Activated CD4-positive, alpha-beta T cell treated with anti-CD3 and anti-CD28 coated beads, Interleukin-2, amount 10 ng/mL, durations not matched to agents 24 days and 14 days (primary cell): ENCODE data around the gene CRY1. TPM values are rescaled to one million over a fixed set of nuclear protein-coding genes. Genes with fewer than 3 reads are reported as not detected.
A peak's percentile ranks its signal among the peaks of the same experiment; 100 is the strongest.

Source experiments
- DNase-seq: peaks from one replicate; pipeline ENCODE4 v3.0.0; 2022
- H3K27ac Mint-ChIP-seq: one replicate; pipeline ENCODE4 v1.8.0; 2022; ENCODE audit warnings: mild to moderate bottlenecking, mixed read lengths
- H3K27me3 Mint-ChIP-seq: one replicate; pipeline ENCODE4 v1.8.0; 2022; ENCODE audit warnings: mixed read lengths
- H3K36me3 Mint-ChIP-seq: one replicate; pipeline ENCODE4 v1.8.0; 2022; ENCODE audit warnings: low read depth, mild to moderate bottlenecking, mixed read lengths
- H3K4me1 Mint-ChIP-seq: one replicate; pipeline ENCODE4 v1.8.0; 2021; ENCODE audit warnings: mixed read lengths
- H3K4me3 Mint-ChIP-seq: one replicate; pipeline ENCODE4 v1.8.0; 2022; ENCODE audit warnings: mild to moderate bottlenecking, moderate library complexity, mixed read lengths
- H3K9me3 Mint-ChIP-seq: one replicate; pipeline ENCODE4 v1.8.0; 2021; ENCODE audit warnings: mixed read lengths
- intact Hi-C: fragments of 100-400 bp; cut with micrococcal nuclease; formaldehyde crosslinking; loops from one replicate; pipeline ENCODE4 v1.15.1; 2023
- total RNA-seq: library from RNA; stranded (reverse); gene quantifications from 2 replicates; pipeline ENCODE4 v1.2.3, GENCODE V29; 2022

Gene CRY1
- total RNA-seq, 1 donor from 2014 or later, result 26.0 TPM

DNA sequence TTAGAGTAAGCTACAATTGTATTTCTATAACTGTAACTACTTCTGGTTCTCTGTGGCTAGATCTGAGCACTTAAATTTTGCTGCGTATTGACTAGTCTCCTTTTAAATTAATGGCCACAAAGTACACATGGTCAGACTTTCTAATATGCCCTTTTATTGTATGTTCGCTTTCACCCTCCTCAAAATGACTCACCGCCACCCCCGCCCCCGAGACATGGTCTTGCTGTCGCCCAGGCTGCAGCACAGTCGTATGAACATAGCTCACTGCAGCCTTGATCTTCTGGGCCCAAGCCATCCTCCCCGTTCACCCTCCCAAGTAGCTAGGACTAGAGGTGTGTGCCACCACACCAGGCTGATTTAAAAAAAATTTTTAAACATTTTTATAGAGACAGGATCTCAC lies 118.3 kb downstream of the CRY1 start:
- H3K4me1 Mint-ChIP-seq, result peaks cover 7% of the 10 kb centered on the region
- H3K27me3 Mint-ChIP-seq, result no peaks in the 10 kb centered on the region
- peaks cover 28% of the 10 kb centered on the region for H3K36me3 Mint-ChIP-seq
- no peak overlapping the region for H3K4me3 Mint-ChIP-seq
- no peak overlapping the region for H3K27ac Mint-ChIP-seq
- H3K9me3 Mint-ChIP-seq, result no peaks in the 10 kb centered on the region
- no peak for DNase-seq
- intact Hi-C loops, result no loop called here

DNA sequence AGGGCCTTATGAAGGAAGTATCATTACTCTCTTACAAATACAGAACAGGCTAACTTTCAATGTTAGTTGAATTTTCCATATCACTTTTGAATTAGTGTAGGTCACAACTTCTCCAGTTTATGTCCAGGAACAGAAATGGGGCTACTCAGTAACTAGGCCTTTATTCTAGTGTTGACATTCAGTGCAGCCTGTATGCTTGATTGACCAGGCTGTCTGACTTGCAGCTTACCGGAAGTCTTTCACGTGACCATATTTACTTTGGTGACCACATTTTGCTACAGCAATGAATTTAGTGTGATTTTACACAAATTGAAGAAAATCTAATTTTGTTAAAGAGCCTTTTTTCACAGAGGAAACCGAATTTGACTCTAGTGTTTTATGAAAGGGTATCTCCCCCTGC lies 118.8 kb downstream of the CRY1 start:
- no peak for DNase-seq
- H3K36me3 Mint-ChIP-seq, result peaks cover 28% of the 10 kb centered on the region
- no peak overlapping the region for H3K4me3 Mint-ChIP-seq
- intact Hi-C loops, result no loop called here
- no peaks in the 10 kb centered on the region for H3K9me3 Mint-ChIP-seq
- peaks cover 7% of the 10 kb centered on the region for H3K4me1 Mint-ChIP-seq
- no peaks in the 10 kb centered on the region for H3K27me3 Mint-ChIP-seq
- H3K27ac Mint-ChIP-seq, result no peak overlapping the region

DNA sequence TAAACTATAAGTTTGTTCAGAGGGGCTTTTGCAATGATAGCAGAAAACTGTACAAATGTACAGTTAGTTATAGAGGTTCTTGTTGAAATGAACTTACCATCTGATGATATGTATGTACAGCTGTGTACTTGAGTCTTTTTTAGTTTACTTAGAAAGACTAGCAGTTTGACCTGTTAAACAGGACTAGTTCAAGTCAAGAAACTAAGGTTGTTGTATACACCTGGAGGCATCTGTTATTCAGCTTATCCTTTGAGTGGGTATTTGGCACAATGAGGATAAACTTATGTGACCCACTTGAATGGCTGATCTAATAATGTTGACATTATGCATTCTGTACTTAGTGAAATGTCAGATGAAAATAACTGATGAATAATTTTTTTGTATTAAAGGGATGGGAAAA lies 119.8 kb downstream of the CRY1 start:
- no peaks in the 10 kb centered on the region for H3K27me3 Mint-ChIP-seq
- intact Hi-C loops, result no loop called here
- H3K4me1 Mint-ChIP-seq, result peaks cover 7% of the 10 kb centered on the region
- peaks cover 29% of the 10 kb centered on the region for H3K36me3 Mint-ChIP-seq
- no peaks in the 10 kb centered on the region for H3K9me3 Mint-ChIP-seq
- no peak overlapping the region for H3K4me3 Mint-ChIP-seq
- H3K27ac Mint-ChIP-seq, result no peak overlapping the region
- no peak for DNase-seq

DNA sequence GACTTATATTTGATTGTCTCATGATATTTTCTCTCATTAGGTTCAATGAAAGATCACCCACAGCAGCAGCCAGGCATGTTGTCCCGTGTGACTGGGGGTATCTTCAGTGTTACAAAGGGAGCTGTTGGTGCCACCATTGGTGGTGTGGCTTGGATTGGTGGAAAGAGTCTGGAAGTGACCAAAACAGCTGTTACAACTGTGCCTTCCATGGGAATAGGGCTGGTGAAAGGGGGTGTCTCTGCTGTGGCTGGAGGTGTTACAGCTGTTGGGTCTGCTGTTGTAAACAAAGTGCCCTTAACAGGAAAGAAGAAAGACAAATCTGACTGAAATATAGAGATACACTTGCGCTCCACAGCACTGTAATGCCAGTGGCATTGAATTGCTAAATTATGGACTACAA lies 122.3 kb downstream of the CRY1 start:
- Mint-ChIP-seq H3K27ac (no peak overlapping the region), H3K4me1 (peaks cover 10% of the 10 kb centered on the region), H3K36me3 (peaks cover 38% of the 10 kb centered on the region), H3K27me3 (no peaks in the 10 kb centered on the region), H3K9me3 (no peaks in the 10 kb centered on the region), H3K4me3 (no peak overlapping the region)
- intact Hi-C loops, result no loop called here
- no peak for DNase-seq

DNA sequence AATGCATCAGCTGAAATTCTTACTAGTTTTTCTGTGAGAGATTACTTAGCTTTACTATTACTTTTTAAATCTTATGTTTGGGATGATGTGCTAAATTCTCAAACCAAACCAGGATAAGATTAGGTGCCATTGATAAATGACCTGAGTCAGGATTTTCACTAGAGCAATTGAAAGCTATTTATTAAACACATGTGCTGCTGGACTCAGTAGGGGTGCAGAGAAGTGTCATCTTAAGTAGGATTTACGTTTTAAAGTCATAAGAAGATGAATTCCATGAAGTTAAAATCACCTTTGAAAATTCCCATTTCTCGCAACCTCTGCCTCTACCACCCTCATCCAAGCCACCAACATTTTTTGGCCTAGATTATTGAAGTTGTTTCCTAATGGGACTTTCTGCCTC lies 128.8 kb downstream of the CRY1 start:
- no peaks in the 10 kb centered on the region for H3K27me3 Mint-ChIP-seq

DNA sequence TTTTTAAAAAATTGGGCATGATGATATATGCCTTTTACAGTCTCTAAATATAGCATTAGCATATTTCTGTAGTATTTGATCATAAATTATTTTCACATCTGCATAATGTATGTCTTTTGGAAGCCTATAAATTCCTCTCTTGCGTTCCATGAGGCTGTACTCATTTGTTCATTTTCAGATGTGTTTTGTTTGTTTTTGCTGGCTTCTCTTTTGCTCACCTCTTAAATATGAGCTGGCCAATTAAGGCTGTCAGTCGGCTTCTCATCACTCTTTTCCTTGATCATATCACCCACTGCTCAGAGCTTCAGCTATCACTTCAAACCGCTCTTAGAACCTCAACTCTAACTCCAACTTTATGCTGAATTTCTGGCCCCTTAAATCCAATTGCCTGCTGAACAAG lies 131.1 kb downstream of the CRY1 start:
- Mint-ChIP-seq H3K4me1 (peaks cover 21% of the 10 kb centered on the region), H3K36me3 (peaks cover 20% of the 10 kb centered on the region), H3K27ac (no peak overlapping the region), H3K27me3 (no peaks in the 10 kb centered on the region), H3K9me3 (no peaks in the 10 kb centered on the region), H3K4me3 (no peak overlapping the region)
- intact Hi-C loops, result no loop called here
- DNase-seq, result no peak

More for the DNA sequence above, 128.8 kb downstream of the CRY1 start:
- intact Hi-C loops, result no loop called here
- no peak overlapping the region for H3K27ac Mint-ChIP-seq
- H3K9me3 Mint-ChIP-seq, result no peaks in the 10 kb centered on the region
- H3K36me3 Mint-ChIP-seq, result peaks cover 33% of the 10 kb centered on the region
- H3K4me3 Mint-ChIP-seq, result no peak overlapping the region
- peaks cover 13% of the 10 kb centered on the region for H3K4me1 Mint-ChIP-seq
- no peak for DNase-seq

DNA sequence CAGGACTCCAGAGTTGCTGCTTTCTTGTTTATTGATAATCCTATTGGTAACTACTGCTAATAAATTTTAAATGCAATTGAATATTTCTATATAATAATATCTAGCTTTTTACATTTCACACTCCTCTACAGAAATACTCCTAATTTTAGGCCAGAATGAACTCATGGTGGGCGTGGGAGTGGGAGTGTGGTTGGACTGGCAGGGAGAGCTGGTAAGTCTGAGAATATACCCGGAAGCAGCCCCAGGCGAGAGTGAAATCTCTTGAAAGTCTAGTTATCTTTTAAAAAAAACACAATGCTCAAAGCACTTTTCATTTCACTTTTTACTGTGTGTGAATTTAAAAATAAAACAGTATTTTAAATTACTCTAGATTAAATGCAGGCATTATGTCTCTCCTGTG lies 132.9 kb downstream of the CRY1 start:
- peaks cover 16% of the 10 kb centered on the region for H3K36me3 Mint-ChIP-seq

DNA sequence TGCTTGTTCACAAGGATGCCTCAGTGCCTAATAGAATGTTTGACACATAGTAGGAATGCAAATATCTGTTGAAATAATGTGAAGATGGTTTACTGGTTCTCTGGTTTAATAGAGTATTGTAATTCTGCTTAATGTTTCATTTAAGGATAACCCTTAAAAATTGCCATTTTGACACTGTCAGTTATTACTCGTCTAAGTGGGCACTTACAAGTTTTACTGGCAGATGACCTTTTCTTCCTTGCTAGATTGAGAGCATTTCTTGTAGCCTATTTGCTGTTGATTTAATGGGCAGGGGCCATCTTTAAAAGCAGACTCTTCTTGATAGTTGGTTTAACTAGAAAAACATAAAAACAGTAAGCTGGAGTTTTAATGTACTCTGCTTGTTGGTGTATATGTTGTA lies 135.8 kb downstream of the CRY1 start:
- Mint-ChIP-seq H3K36me3 (peaks cover 10% of the 10 kb centered on the region), H3K27me3 (peaks cover 5% of the 10 kb centered on the region), H3K4me3 (peak overlapping the region; percentile 97)

More for the DNA sequence above, 132.9 kb downstream of the CRY1 start:
- Mint-ChIP-seq H3K27me3 (no peaks in the 10 kb centered on the region), H3K27ac (no peak overlapping the region), H3K4me3 (no peak overlapping the region), H3K4me1 (peaks cover 25% of the 10 kb centered on the region), H3K9me3 (no peaks in the 10 kb centered on the region)
- DNase-seq, result no peak
- intact Hi-C loops, result no loop called here

DNA sequence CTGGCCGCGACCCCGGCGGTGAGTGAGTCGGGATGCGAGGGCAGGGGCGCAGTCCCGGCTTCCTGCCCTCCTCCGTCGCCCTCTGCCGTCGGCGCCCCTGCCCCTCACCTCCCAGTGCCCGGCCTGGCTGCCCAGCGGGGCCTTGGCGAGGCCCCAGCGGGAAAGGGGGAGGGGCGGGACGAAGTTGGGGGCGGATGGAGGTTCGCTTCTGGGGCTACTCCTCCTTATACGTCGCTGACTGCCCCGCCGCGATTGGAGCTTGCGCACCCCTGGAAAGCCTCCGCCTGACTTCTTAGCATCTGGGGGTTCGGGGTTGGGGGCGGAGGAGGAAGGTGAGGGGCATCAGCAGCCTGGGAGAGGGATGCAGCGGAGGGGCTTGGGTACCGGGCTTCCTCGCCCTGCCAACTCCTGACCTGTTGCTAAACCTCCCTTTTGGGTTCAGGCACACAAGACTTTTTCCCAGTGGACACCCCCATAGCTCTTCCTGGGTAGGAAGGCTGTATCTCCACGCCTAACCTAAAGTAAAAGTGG lies 137.2 kb downstream of the CRY1 start:
- peaks cover 4% of the 10 kb centered on the region for H3K9me3 Mint-ChIP-seq
- H3K4me3 Mint-ChIP-seq, result peak overlapping the region; percentile 97
- peak; percentile 88 for DNase-seq
- peaks cover 6% of the 10 kb centered on the region for H3K36me3 Mint-ChIP-seq
- H3K4me1 Mint-ChIP-seq, result peaks cover 27% of the 10 kb centered on the region
- intact Hi-C loops, result loop anchor here (1.0 to 5.0 kb wide), 2 partner anchors 31 to 654 kb away; partner anchors contain the start of genes MTERF2 and TCP11L2
- H3K27ac Mint-ChIP-seq, result peak overlapping the region; percentile 97
- peaks cover 11% of the 10 kb centered on the region for H3K27me3 Mint-ChIP-seq

More for the DNA sequence above, 135.8 kb downstream of the CRY1 start:
- no peak for DNase-seq
- intact Hi-C loops, result loop anchor here (5.0 kb wide), 1 partner anchor 655 kb away; the partner anchor contains the start of gene TCP11L2
- H3K9me3 Mint-ChIP-seq, result no peaks in the 10 kb centered on the region
- H3K27ac Mint-ChIP-seq, result peak overlapping the region; percentile 97
- H3K4me1 Mint-ChIP-seq, result peaks cover 30% of the 10 kb centered on the region

DNA sequence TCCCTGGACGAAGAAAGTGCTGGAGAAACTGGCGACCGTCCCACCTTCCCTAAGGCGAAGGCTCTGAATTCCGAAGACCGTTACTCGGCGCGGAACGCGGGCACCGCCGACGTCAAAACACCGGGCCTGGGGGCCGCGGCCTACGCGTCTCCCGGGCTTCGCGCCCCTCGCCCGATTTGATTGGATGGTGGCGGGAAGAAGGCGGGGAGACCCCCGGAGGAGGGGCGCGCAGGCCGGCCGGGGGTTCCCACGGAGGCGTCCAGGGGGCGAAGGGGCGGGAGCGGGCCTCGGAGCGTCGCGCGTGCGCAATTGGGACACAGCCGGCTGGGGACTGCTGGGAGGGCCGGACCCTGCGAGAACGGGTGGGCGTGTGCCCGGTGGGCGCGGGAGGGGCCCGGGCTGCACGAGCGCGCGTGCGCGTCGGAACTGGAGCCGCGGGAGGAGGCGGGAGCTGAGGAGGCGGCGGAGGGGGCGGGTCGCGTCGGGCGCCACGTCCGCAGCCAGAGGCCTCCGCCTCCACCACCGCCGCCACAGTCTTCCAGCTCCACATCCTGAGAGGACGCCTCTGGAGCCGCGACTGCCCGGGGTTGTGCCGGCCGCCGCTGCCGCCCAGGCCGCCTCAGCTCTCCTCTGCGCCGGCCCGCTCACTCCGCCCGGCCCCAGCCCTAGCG lies 137.8 kb downstream of the CRY1 start, which contains the start of gene TMEM263:
Gene TMEM263 (plus strand): TSS at position 531 of the 671 bp plus-strand sequence. CDS start 11,210 bp downstream, outside the sequence.
- Mint-ChIP-seq H3K4me3 (peak within 1 kb of the TSS; percentile 97), H3K4me1 (peaks cover 24% of the 10 kb centered on the region), H3K36me3 (peaks cover 3% of the 10 kb centered on the region), H3K9me3 (peaks cover 8% of the 10 kb centered on the region), H3K27ac (peak within 1 kb of the TSS; percentile 97), H3K27me3 (peaks cover 13% of the 10 kb centered on the region)
- intact Hi-C loops, result loop anchor here (1.0 to 5.0 kb wide), 7 partner anchors 32 to 730 kb away; partner anchors contain the start of genes CRY1, MTERF2, POLR3B and PWP1
- peak; percentile 97 for DNase-seq

DNA sequence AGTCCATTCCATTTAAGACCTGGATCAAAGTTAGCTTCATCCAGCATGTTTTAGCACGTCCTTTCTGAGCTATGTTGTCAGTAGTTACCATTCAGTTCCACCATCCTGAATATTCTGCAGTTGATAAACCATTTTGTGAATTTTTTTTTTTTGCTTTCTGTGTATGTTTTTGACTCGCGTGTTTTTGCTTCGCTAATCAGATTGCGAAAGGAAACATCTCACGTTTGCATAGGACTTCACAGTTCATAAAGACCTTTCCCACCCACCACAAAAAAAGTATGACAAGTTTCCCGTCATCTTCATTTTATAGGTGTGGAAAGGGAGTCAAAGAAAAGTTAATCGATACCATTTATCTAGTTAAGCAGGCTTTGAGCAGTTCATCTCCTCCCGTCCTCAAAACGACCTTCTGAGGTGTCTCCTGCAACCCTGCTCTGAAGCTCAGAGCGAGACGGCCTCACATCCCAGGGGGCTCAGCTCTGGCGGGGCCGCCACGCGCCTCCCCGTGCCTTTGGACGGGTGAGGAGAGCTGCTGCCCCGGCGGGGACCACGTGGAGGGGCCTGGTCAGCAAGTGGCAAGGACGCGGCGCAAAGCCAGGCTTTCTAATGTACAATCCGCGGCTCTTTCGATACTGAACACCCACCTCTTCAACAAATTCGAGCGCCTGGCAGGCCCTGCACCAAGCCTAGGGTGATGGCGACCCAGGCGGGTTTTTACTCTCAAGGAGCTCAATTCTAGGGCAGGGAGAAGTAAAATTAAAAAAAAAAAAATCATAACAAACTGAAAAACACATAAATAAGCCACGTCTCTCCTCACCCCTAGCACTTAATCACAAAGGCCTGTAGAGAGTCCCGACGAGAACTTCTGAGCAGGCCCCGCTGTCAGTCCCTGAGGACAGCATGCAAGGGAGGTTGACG lies 138.6 kb downstream of the CRY1 start:
- Mint-ChIP-seq H3K27ac (peak overlapping the region; percentile 91), H3K27me3 (peaks cover 16% of the 10 kb centered on the region), H3K9me3 (peaks cover 14% of the 10 kb centered on the region), H3K4me3 (peak overlapping the region; percentile 97), H3K4me1 (peaks cover 24% of the 10 kb centered on the region), H3K36me3 (peaks cover 2% of the 10 kb centered on the region)
- intact Hi-C loops, result loop anchor here (1.0 to 5.0 kb wide), 6 partner anchors 40 to 731 kb away; partner anchors contain the start of genes CRY1, POLR3B, PWP1 and RIC8B
- peak; percentile 74 for DNase-seq

DNA sequence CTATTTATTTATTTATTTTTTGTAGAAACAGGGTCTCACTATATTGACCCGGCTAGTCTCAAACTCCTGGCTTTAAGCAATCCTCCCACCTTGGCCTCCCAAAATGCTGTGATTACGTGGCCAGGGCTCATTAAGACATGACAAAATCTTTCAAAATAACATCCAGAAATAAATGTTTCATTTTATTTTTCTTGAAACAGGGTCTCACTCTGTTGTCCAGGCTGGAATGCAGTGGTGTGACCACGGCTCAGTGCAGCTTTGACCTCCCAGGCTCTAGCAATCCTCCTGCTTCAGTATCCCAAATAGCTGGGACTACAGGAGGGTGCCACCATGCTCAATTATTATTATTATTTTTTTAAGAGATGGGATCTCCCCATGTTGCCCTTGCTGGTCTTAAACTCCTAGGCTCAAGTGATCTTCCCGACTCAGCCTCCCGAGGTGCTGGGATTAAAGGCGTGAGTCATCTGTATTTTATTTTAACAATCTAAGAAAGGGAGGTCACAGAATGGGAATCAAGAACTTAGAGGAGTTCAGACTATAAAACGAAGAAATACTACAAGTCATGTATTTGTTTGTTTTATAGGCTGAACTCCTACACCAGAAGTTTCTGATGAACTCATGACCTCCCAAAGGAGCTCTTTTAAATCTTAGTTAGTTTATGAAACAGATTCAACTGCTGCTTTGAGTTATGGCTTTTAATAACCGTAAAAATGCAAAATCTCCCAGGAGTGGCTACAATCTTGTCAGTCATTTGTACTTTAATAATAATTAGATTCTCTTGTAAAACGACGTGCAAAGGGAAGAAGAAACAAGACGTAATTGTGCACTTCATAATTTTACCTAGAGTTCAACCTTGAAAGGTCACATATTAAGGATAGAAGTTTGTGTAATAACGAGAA lies 139.7 kb downstream of the CRY1 start:
- intact Hi-C loops, result loop anchor here (2.0 kb wide), 1 partner anchor 39 kb away; no protein-coding TSS in a partner anchor
- no peak overlapping the region for H3K4me3 Mint-ChIP-seq

DNA sequence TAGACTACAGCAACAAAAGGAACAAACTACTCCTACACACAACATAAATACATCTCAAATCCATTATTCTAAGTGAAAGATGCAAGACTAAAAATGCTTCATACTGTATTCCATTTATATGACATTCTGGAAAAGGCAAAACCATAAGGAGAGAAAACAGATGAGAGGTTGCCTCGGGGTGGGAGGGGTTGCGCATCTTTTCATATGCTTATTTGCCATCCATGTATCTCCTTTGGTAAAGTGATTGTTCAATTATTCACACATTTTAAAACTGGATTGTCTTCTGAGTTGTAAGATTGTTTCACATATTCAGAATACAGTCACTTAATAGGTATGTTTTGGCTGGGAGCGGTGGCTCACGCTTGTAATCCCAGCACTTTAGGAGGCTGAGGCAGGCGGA lies 142.8 kb downstream of the CRY1 start:
- Mint-ChIP-seq H3K4me3 (no peak overlapping the region), H3K9me3 (peaks cover 36% of the 10 kb centered on the region), H3K27ac (no peak overlapping the region), H3K27me3 (peaks cover 19% of the 10 kb centered on the region), H3K36me3 (no peaks in the 10 kb centered on the region), H3K4me1 (peaks cover 8% of the 10 kb centered on the region)
- DNase-seq, result no peak
- intact Hi-C loops, result no loop called here

More for the DNA sequence above, 139.7 kb downstream of the CRY1 start:
- H3K27me3 Mint-ChIP-seq, result peaks cover 19% of the 10 kb centered on the region
- DNase-seq, result no peak
- no peak overlapping the region for H3K27ac Mint-ChIP-seq
- peaks cover 23% of the 10 kb centered on the region for H3K4me1 Mint-ChIP-seq
- peaks cover 2% of the 10 kb centered on the region for H3K36me3 Mint-ChIP-seq
- H3K9me3 Mint-ChIP-seq, result peaks cover 24% of the 10 kb centered on the region
